Chondrocyte (in vitro differentiated cells): ENCODE measurements around the gene LIMA1. TPM values are rescaled to one million over a fixed set of nuclear protein-coding genes. Genes with fewer than 3 reads are reported as not detected.
A peak's percentile ranks its signal among the peaks of the same experiment; 100 is the strongest.

Source experiments
- DNase-seq: peaks from one replicate; pipeline ENCODE4 v3.0.0; 2021; ENCODE audit warnings: mixed read lengths, low spot score
- H3K27ac Mint-ChIP-seq: one replicate; pipeline ENCODE4 v1.8.0; 2021; ENCODE audit warnings: mild to moderate bottlenecking, moderate library complexity, mixed read lengths; ENCODE audit not compliant: unreplicated experiment
- H3K27me3 Mint-ChIP-seq: 2 replicates; pipeline ENCODE4 v1.8.0; 2021; ENCODE audit warnings: low read depth, mixed read lengths
- H3K36me3 Mint-ChIP-seq: 2 replicates; pipeline ENCODE4 v1.8.0; 2021; ENCODE audit warnings: low read depth, mixed read lengths
- H3K4me1 Mint-ChIP-seq: 2 replicates; pipeline ENCODE4 v1.8.0; 2021; ENCODE audit warnings: low read depth, mild to moderate bottlenecking, mixed read lengths
- H3K4me3 Mint-ChIP-seq: one replicate; pipeline ENCODE4 v1.8.0; 2021; ENCODE audit warnings: mild to moderate bottlenecking, moderate library complexity, mixed read lengths; ENCODE audit not compliant: unreplicated experiment
- H3K9me3 Mint-ChIP-seq: 2 replicates; pipeline ENCODE4 v1.8.0; 2021; ENCODE audit warnings: low read depth, mixed read lengths
- total RNA-seq: library from RNA; stranded (reverse); gene quantifications from 3 replicates; pipeline ENCODE4 v1.2.1, GENCODE V29; 2021
- TF ChIP-seq, protein P1 (sequence below): fragments of 200-600 bp; sonication (generic); IDR thresholded peaks from 2 replicates; pipeline ENCODE4 v1.5.0; 2021; ENCODE audit warnings: antibody characterized with exemption, mild to moderate bottlenecking, moderate library complexity

The LIMA1 gene
- total RNA-seq, 1 donor from 2014 or later, result 120 TPM

DNA sequence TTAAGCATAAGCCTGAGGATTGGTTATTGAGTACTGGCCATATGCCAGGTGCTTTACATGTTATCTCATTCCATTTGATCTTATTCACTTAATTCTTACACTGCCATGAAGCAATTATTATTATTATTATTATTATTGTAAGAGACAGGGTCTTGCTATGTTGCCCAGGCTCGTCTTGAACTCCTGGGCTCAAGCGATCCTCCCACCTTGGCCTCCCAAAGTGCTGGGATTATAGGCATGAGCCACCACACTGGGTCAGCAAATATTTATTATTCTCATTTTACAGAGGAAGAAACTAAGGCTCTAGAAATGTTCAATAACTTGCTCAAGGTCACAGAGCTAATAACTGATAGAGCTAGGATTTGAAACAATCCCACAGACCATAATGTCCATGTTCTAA, 14.8 kb downstream of the LIMA1 start:
- peaks cover 3% of the 10 kb centered on the region for H3K36me3 Mint-ChIP-seq
- H3K4me1 Mint-ChIP-seq, result peaks cover 11% of the 10 kb centered on the region
- H3K9me3 Mint-ChIP-seq, result peaks cover 4% of the 10 kb centered on the region
- no peak for DNase-seq
- no peak overlapping the region for H3K27ac Mint-ChIP-seq
- TF ChIP-seq, protein P1, sequence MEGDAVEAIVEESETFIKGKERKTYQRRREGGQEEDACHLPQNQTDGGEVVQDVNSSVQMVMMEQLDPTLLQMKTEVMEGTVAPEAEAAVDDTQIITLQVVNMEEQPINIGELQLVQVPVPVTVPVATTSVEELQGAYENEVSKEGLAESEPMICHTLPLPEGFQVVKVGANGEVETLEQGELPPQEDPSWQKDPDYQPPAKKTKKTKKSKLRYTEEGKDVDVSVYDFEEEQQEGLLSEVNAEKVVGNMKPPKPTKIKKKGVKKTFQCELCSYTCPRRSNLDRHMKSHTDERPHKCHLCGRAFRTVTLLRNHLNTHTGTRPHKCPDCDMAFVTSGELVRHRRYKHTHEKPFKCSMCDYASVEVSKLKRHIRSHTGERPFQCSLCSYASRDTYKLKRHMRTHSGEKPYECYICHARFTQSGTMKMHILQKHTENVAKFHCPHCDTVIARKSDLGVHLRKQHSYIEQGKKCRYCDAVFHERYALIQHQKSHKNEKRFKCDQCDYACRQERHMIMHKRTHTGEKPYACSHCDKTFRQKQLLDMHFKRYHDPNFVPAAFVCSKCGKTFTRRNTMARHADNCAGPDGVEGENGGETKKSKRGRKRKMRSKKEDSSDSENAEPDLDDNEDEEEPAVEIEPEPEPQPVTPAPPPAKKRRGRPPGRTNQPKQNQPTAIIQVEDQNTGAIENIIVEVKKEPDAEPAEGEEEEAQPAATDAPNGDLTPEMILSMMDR, result no peak
- H3K4me3 Mint-ChIP-seq, result no peak overlapping the region
- H3K27me3 Mint-ChIP-seq, result no peaks in the 10 kb centered on the region

DNA sequence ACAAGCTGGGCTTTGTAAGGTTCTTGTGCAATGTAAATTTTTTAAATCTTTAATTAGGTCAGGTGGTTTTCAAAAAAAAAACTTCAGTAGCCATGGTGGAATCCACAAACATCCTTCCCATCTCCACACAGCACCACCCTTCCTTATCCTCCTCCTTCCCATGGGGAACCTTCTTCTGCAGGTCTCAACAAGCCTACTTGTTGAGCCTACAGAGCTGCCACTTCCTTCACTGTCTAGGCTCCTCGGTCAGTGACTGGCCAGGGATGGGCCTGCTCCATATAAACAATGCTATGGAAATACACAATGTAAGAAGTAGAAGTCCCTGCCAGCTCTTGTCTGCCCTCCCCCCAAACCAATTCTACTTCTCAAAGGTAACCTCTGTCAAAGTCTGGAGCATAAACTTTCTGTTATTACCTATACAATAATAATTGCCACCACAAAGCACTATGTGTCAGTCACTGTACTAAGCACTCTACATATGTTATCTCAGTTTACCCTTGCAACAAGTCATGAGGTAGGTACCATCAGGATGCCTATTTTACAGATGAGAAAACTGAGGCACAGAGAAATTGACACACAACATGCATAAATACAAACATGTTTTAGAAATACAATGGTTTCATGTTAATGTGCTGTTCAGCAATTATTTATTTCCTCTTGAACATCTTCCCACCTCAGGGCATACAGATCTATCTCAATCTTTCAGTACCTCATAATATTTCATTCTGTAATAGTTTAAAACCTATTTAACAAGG, 17.4 kb downstream of the LIMA1 start:
- no peaks in the 10 kb centered on the region for H3K27me3 Mint-ChIP-seq
- DNase-seq, result no peak
- TF ChIP-seq, protein P1, result no peak
- H3K36me3 Mint-ChIP-seq, result peaks cover 3% of the 10 kb centered on the region
- H3K4me3 Mint-ChIP-seq, result no peak overlapping the region
- no peak overlapping the region for H3K27ac Mint-ChIP-seq
- peaks cover 4% of the 10 kb centered on the region for H3K9me3 Mint-ChIP-seq
- H3K4me1 Mint-ChIP-seq, result no peaks in the 10 kb centered on the region

DNA sequence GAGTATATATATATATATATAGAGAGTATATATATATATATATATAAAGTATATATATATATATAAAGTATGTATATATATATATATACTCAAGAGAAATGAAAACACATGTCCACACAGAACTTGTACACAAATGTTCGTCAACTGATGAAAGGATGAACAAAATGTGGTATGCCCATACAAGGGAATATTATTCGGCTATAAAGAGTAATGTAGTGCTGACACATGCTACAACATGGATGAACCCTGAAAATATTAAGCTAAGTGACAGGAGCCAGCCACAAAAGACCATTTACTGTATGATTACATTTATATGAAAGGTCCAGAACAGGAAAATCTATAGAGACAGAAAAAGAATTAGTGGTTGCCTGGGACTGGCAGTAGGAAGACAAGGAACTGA, 19.5 kb downstream of the LIMA1 start:
- peaks cover 3% of the 10 kb centered on the region for H3K36me3 Mint-ChIP-seq
- H3K27me3 Mint-ChIP-seq, result no peaks in the 10 kb centered on the region

DNA sequence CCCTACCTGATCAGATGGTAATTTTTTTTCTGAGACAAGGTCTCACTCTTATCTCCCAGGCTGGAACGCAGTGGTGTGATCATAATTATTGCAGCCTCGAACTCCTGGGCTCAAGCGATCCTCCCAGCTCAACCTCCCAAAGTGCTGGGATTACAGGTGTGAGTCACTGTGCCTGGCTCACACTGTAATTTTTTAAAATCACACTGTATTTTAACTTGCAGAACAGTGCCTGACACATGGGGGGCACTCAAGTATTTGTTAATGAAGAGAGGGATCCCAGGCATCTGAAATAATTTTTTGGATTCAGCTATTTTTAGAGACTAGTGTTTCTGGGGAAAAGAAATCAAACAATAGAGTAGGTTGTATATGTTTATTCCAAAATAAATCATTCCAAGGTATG, 21.7 kb downstream of the LIMA1 start:
- H3K36me3 Mint-ChIP-seq, result peaks cover 3% of the 10 kb centered on the region
- TF ChIP-seq, protein P1, result peak; percentile 29
- peaks cover 24% of the 10 kb centered on the region for H3K4me1 Mint-ChIP-seq
- H3K9me3 Mint-ChIP-seq, result peaks cover 4% of the 10 kb centered on the region
- no peaks in the 10 kb centered on the region for H3K27me3 Mint-ChIP-seq
- H3K27ac Mint-ChIP-seq, result no peak overlapping the region
- no peak for DNase-seq
- H3K4me3 Mint-ChIP-seq, result no peak overlapping the region

More for the DNA sequence above, 19.5 kb downstream of the LIMA1 start:
- TF ChIP-seq, protein P1, result no peak
- Mint-ChIP-seq H3K9me3 (peaks cover 4% of the 10 kb centered on the region), H3K4me1 (peaks cover 13% of the 10 kb centered on the region), H3K4me3 (no peak overlapping the region), H3K27ac (no peak overlapping the region)
- DNase-seq, result no peak

DNA sequence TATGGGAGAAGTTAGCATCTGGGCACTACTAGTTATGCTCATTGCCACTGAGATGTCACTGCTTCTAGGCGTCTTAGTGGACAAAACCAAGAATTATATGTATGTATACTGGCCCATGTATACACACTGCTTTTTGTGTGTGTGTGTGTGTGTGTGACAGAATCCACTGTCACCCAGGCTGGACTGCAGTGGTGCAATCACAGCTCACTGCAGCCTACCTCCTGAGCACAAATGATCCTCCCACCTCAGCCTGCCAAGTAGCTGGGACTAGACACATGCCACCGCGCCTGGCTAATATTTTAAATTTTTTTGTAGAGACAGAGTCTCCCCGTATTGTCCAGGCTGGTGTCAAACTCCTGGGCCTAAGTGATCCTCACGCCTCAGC, 25.2 kb downstream of the LIMA1 start:
- no peaks in the 10 kb centered on the region for H3K27me3 Mint-ChIP-seq
- peaks cover 30% of the 10 kb centered on the region for H3K4me1 Mint-ChIP-seq
- no peaks in the 10 kb centered on the region for H3K9me3 Mint-ChIP-seq
- H3K36me3 Mint-ChIP-seq, result no peaks in the 10 kb centered on the region
- peak overlapping the region; percentile 34 for H3K27ac Mint-ChIP-seq
- no peak for DNase-seq
- TF ChIP-seq, protein P1, result no peak
- H3K4me3 Mint-ChIP-seq, result no peak overlapping the region
